Measurements from ENCODE around the gene GMPR.
"Not testable (repeated sequence)": the region's sequence is repeated elsewhere in the genome, so short reads cannot be mapped to it uniquely, and the experiment has no call there.

GMPR gene

DNA sequence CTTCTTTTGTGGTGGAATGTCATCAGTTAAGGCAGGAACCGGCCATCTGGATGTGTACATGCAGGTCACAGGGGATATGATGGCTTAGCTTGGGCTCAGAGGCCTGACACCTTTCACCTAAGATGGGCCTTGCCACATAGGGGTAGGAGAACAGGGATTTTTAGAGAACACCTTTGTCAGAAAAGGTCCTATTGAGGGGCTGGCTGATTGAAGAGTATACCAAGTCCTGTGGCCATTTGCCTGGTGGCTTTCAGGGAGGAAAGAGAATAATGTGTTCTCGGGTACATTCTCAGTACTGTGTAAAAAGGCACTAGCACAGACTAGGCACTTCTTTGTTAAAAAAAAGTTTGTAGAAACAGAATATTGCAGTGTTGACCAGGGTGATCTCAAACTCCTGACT, 26.4 kb downstream of the GMPR start:
- no peak for DNase-seq (ENCODE audit: low read depth)
- TF ChIP-seq, protein P1, sequence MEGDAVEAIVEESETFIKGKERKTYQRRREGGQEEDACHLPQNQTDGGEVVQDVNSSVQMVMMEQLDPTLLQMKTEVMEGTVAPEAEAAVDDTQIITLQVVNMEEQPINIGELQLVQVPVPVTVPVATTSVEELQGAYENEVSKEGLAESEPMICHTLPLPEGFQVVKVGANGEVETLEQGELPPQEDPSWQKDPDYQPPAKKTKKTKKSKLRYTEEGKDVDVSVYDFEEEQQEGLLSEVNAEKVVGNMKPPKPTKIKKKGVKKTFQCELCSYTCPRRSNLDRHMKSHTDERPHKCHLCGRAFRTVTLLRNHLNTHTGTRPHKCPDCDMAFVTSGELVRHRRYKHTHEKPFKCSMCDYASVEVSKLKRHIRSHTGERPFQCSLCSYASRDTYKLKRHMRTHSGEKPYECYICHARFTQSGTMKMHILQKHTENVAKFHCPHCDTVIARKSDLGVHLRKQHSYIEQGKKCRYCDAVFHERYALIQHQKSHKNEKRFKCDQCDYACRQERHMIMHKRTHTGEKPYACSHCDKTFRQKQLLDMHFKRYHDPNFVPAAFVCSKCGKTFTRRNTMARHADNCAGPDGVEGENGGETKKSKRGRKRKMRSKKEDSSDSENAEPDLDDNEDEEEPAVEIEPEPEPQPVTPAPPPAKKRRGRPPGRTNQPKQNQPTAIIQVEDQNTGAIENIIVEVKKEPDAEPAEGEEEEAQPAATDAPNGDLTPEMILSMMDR (IDR thresholded peaks at IDR 0.05; ENCODE audit: control insufficient read depth, insufficient read depth, low read depth, low read length, missing control alignments): no peak
- no peak overlapping the region for H3K4me3 ChIP-seq (ENCODE audit: control insufficient read depth, low read depth, low read length)

GRCh38 chr6:16265351-16266341, 27.3 kb downstream of the GMPR start:
- H3K4me3 ChIP-seq (ENCODE audit: control insufficient read depth, low read depth, low read length): no peak overlapping the region
- DNase-seq (ENCODE audit: low read depth): no peak
- TF ChIP-seq, protein P1 (IDR thresholded peaks at IDR 0.05; ENCODE audit: control insufficient read depth, insufficient read depth, low read depth, low read length, missing control alignments): no peak

DNA sequence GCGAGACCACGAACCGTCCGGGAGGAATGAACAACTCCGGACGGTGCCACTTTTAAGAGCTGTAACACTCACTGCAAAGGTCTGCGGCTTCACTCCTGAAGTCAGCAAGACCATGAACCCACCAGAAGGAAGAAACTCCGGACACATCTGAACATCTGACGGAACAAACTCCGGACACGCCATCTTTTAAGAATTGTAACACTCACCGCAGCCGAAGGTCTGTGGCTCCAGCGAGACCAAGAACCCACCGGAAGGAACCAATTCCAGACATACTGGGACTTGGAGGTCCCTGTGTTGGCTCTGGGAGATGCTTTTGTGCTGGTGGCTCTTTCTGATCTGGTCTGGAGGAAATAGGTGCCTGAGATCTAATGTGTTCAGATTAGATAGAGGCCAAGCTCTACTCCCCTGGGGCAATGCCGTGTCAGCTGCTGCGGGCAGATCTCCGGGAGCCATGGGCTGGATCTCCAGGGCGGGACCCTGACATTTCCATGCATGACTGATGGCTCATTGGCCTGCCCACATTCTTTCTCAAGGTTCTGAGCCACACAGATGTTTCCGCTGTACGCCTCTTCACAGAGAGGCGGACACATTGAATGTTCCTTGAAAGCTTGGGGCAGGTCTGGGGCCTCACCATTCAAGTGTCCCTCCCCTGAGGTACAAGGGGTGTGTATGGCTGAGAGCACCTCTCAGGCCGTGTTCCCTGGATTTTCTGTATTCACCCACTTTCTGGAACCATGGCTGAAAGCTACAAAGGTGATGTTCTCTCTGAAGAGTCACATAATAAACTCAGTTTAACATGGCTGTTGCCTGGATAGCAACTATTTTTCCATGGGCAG, 29.3 kb downstream of the GMPR start:
- H3K4me3 ChIP-seq (ENCODE audit: control insufficient read depth, low read depth, low read length): no peak overlapping the region
- TF ChIP-seq, protein P1 (IDR thresholded peaks at IDR 0.05; ENCODE audit: control insufficient read depth, insufficient read depth, low read depth, low read length, missing control alignments): no peak
- DNase-seq (ENCODE audit: low read depth): no peak

GRCh38 chr6:16269442-16270070, 31.2 kb downstream of the GMPR start:
- DNase-seq (ENCODE audit: low read depth); H3K4me3 ChIP-seq (ENCODE audit: control insufficient read depth, low read depth, low read length): not testable (repeated sequence)

GRCh38 chr6:16270178-16270794, 31.9 kb downstream of the GMPR start:
- H3K4me3 ChIP-seq (ENCODE audit: control insufficient read depth, low read depth, low read length): no peak overlapping the region
- TF ChIP-seq, protein P1 (IDR thresholded peaks at IDR 0.05; ENCODE audit: control insufficient read depth, insufficient read depth, low read depth, low read length, missing control alignments): no peak
- DNase-seq (ENCODE audit: low read depth): no peak

GRCh38 chr6:16271428-16271827, 33.0 kb downstream of the GMPR start:
- DNase-seq (ENCODE audit: low read depth): no peak
- TF ChIP-seq, protein P1 (IDR thresholded peaks at IDR 0.05; ENCODE audit: control insufficient read depth, insufficient read depth, low read depth, low read length, missing control alignments): no peak
- no peak overlapping the region for H3K4me3 ChIP-seq (ENCODE audit: control insufficient read depth, low read depth, low read length)
